Subcutaneous adipose tissue (tissue), 4 donors: ENCODE measurements around the gene SUN1. TPM values are rescaled to one million over a fixed set of nuclear protein-coding genes. Genes with fewer than 3 reads are reported as not detected.

Source experiments
- total RNA-seq, 4 donors: library from RNA; depleted of rRNA; stranded (reverse); fragments of >200 nt; gene quantifications; one replicate each; pipeline ENCODE4 v1.1.0, GENCODE V29; 2016
- TF ChIP-seq, protein P1 (sequence below): fragments of 450-650 bp; IDR thresholded peaks from one replicate; pipeline ENCODE4 v1.5.1; 2016; ENCODE audit warnings: low read depth, mild to moderate bottlenecking, control low read depth, antibody characterized with exemption, moderate library complexity

The SUN1 gene
- total RNA-seq, 4 donors from 2014 or later = 103 to 239 (median 166) TPM

DNA sequence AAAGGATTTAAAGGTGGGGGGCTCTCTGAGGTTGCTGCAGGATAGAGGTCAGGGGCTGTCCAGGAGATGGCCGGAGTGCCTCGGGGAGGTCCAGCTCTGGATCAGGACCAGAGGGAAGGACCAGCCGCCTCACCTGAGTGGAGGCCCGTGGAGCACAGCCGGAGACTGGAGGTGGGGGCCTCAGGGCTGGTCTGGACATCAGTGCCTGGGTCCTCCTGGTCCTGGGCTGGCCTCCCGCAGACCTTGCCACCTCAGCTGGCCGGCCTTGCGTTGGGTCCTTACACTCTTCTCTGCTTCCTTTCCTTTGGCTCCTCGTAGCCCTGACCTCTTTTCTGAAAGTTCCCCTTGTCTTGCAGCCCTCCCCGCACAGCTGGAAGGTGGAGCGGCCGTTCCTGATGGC, 2.0 kb downstream of the SUN1 start:
- TF ChIP-seq, protein P1, sequence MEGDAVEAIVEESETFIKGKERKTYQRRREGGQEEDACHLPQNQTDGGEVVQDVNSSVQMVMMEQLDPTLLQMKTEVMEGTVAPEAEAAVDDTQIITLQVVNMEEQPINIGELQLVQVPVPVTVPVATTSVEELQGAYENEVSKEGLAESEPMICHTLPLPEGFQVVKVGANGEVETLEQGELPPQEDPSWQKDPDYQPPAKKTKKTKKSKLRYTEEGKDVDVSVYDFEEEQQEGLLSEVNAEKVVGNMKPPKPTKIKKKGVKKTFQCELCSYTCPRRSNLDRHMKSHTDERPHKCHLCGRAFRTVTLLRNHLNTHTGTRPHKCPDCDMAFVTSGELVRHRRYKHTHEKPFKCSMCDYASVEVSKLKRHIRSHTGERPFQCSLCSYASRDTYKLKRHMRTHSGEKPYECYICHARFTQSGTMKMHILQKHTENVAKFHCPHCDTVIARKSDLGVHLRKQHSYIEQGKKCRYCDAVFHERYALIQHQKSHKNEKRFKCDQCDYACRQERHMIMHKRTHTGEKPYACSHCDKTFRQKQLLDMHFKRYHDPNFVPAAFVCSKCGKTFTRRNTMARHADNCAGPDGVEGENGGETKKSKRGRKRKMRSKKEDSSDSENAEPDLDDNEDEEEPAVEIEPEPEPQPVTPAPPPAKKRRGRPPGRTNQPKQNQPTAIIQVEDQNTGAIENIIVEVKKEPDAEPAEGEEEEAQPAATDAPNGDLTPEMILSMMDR = no peak

DNA sequence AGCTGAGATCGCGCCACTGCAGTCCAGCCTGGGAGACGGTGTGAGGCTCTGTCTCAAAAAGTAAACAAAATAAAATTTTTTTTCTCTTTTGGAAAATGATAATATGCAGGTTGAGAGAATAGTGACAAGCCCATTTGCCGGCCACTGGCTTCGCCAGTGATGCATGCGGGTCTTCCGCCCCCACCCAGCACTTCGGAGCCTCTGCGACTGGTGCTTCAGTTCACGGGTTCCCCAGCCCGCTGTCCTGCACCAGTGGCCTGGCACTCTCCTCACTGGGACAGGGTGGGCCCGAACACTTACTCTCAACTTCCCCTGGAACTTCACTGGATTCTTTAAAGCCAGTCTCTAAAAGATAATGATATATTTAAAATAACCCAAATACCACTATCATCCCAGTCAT, 2.7 kb downstream of the SUN1 start:
- TF ChIP-seq, protein P1 = no peak

DNA sequence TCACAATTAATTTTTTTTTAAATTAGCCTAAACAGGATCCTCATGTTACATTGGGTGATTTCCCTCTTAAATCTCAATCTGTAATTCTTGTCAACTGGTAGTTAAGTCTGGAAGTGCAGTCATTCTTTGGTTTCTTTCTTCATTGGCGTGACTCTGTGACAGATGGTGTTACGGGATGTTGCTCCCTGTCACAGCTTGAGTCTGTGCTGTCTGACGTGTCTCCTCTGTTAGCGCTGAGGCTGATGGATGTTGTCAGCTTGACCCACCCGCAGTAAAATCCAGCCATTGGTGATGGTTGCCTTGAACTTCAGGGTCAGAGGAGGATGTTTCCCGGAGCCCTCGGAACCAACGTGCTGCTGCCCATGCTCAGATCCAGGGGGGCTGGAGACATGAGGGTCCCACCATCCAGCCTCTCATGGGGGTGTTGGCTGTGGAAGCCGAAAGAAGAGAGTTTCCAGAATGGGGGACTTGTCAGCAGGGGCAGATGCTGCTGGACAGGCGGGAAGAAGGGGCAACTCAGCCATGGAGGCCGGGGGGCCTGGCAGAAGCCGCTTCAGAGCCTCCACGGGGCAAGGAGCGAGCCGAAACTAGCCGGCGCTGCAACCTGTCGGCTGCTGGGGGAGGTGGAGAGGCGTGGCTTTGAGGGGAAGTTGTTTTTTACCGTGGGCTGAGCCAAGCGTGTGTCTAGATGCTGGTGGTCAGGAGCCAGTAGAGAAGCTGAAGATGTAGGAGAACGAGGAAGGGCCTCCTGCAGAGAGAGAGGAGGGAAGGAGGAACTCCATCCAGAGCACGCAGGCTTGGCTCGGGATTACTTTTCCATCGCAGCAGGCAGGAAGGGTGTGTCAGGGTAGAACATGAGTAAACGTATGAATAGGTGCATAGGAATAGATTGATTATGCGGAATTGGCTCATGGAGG, 3.5 kb downstream of the SUN1 start:
- TF ChIP-seq, protein P1 = no peak

DNA sequence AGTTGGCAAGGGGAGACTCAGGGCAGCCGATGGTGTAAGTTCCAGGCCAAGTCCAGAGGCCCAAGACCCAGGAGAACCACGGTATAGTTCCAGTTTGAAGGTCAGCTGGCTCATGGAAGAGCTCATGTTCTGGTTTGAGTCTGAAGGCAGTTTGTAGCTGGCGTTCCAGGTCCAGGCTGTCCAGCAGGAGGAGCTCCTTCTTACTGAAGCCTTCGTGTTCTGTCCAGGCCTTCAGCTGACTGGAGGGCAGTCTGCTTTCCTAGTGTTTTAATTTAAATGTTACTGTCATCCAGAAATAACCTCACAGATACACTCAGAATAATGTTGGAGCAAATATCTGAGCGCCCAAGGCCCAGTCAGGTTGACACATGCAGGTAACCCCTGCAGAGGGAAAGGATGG, 4.2 kb downstream of the SUN1 start:
- TF ChIP-seq, protein P1 = no peak

DNA sequence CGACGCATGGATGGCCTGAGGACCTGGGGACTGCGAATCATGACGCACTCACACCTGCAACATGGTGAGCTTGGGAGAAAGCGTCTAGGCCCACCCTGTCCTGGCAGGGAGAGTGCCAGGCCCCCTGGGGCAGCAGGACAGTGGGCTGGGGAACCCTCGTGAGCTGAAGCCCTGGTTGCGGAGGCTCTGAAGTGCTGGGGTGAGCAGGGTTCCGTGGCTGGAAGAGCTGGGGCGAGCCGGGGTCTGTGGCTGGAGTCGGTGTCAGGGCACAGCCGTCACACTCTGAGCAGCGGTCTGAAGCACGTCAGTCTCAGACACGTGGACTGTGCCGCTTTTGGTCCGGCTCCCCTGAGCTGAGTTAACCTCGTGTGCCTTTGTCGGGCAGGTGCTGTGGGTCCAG, 4.7 kb downstream of the SUN1 start:
- TF ChIP-seq, protein P1 = no peak

DNA sequence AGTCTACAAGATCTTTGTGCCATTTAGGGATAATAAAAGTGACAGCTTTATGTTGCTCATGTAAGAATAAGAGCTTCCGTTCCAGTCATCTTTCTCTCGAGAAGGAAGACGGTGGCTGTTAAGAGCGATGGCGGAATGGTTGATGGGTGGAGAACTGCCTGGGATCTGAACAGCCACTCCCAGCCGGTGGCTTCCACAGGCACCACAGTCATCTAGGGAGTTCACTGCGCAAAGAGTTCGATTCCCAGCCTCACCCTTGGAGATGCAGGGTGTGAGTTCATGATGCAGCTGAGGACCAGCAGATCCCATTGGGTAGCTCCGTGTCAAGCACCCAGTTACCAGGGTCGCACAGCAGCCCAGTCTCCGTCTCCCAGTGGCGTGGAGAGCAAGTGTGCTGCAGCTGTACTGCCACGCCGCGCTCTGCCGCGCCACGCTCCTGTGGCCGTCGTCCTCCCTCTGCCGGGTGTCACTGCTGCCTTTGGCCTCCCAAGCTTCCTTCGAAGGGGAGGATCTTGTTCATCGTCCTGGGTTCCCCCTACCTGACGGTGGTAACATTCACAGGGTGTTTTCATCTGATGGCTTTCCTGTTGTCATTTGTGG, 7.8 kb downstream of the SUN1 start:
- TF ChIP-seq, protein P1 = no peak

DNA sequence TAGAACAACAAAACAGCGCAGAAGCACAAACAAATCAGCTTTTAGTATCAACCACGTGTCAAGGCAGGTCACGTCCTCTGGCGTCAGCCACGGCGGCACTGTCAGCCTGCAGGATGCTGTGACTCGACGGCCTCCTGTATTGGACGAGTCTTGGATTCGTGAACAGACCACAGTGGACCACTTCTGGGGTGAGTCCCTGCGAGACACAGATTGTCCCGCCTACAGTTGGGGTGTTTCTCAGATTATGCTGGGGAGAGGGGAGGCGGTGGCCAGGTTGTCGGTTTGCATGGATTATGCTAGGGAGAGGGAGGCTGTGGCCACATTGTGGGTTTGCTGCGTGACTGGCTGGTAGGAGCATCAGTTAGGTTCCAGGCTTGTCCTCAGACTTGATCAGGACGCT, 9.7 kb downstream of the SUN1 start:
- TF ChIP-seq, protein P1 = no peak
